KG1 (cell line): ENCODE measurements around the gene EPAS1.
"Not testable (repeated sequence)": the region's sequence is repeated elsewhere in the genome, so short reads cannot be mapped to it uniquely, and the experiment has no call there.

Experiments
- DNase-seq: peaks from one replicate; lab custom pipeline; 2025; lab: John Stamatoyannopoulos, UW

The EPAS1 gene

GRCh38 chr2:46383784-46384456 is 86.7 kb downstream of the EPAS1 start:
- DNase-seq, result no peak

- DNase-seq, result no peak
Observed at GRCh38 chr2:46384457-46384815, 87.2 kb downstream of the EPAS1 start.

DNA sequence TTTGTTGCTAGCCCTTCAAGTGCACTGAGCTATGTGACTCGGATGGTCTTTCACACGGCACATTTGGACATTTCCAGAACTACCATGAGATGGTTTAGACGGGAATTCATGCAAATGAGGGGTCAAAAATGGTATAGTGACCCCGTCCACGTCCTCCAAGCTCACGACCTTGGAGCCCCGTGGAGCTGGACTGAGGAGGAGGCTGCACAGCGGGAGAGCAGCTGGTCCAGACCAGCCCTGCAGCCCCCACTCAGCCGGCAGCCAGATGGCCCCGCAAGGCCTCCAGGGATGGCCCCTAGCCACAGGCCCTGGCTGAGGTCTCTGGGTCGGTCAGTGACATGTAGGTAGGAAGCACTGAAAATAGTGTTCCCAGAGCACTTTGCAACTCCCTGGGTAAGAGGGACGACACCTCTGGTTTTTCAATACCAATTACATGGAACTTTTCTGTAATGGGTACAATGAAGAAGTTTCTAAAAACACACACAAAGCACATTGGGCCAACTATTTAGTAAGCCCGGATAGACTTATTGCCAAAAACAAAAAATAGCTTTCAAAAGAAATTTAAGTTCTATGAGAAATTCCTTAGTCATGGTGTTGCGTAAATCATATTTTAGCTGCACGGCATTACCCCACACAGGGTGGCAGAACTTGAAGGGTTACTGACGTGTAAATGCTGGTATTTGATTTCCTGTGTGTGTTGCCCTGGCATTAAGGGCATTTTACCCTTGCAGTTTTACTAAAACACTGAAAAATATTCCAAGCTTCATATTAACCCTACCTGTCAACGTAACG is 88.8 kb downstream of the EPAS1 start:
- DNase-seq, result no peak

DNA sequence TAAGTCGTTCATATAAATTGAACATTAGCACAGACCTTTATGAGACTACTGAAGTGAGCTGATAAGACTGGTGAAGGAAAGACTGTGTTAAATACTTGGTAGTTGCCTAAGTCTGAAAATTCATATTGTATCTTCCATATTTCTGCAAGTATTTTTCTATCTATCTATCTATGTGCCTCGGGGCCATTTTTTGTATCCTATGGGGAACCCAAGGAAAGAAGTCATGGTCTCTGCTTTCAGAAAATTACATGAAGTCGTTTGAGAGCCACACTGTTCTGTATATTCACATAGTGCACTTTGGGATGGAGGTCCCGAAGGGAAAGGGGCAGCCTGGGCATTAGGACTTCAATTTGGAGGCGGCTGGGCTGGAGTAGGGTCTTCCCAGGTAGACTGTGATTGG is 89.6 kb downstream of the EPAS1 start:
- no peak for DNase-seq

- DNase-seq, result no peak
Observed at GRCh38 chr2:46387292-46387691, 90.1 kb downstream of the EPAS1 start.

DNA sequence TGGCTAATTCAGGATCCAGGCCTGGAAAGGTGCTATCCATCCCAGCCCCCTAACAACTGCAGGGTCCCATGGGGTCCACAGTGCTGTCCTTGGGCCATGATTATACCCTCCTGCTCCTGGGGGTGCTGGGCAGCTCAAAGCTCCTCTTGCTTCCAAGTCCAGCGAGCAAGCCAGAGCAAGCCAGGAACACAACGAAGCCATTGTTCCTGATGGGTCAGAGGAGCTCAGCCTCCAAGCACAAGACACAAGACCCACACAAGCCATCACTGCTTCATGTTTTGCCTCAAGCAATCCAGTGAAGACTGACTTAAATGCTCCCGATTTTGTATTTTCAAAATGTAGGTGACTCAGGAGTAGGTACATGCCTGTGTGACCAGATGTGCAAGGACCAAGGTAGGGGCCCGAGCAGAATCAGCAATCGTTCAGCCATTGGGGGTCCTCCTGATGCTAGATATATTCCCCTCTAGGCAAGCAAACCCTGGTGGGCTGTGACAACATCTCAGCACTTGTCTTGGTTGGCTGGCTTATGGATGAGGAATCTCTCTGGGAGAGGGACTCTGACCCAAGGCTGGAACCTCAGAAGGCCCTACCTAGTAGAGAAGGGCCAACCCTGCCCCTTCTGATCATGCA is 90.8 kb downstream of the EPAS1 start:
- DNase-seq, result no peak

GRCh38 chr2:46388881-46389280 is 91.7 kb downstream of the EPAS1 start:
- no peak for DNase-seq

- DNase-seq, result no peak
Observed at GRCh38 chr2:46389417-46389916, 92.3 kb downstream of the EPAS1 start.

- DNase-seq, result no peak
Observed at GRCh38 chr2:46390036-46390435, 92.8 kb downstream of the EPAS1 start.

- no peak for DNase-seq
Observed at GRCh38 chr2:46390901-46391395, 93.7 kb downstream of the EPAS1 start.

DNA sequence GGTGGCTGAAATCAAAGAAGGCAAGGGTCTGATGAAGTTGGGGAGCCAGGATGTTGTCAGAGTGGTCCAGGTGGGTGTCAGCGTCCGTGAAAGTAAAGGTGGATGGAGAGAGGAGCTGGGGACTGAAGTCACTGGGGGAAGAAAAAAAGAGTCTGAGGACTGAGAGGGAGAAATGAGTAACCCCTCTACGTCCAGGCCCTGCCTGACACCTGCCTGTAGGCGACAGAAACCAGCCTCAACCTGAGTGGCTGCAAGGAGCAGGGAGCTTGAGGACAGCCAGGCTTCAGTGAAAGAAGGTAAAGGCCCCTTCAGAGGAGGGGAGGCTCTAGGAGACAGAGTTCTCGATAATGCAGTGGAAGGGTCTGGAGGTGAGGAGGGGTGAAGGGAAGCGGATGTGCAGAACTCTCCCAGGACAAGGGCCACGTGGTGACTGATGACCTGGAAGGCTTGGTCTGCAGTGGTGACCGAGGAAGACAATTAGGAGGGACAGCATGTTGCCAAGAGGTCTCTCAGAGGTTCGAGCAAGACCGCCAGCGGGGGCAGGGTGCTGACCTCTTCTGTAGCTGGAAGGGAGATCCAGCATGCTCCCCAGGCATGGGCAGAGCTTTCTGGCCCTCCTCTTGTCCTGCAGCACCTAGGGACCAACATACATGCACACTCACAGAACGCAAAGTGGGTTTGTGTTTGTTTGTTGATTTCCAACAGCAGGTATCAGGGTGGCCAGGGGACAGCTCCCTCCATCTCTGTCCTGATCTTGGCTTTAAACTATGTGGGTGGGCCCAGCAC is 95.5 kb downstream of the EPAS1 start:
- DNase-seq, result no peak

GRCh38 chr2:46393347-46393820 is 96.2 kb downstream of the EPAS1 start:
- no peak for DNase-seq

- DNase-seq, result no peak
Observed at GRCh38 chr2:46393865-46394264, 96.7 kb downstream of the EPAS1 start.

GRCh38 chr2:46394649-46395510 is 97.7 kb downstream of the EPAS1 start:
- no peak for DNase-seq

DNA sequence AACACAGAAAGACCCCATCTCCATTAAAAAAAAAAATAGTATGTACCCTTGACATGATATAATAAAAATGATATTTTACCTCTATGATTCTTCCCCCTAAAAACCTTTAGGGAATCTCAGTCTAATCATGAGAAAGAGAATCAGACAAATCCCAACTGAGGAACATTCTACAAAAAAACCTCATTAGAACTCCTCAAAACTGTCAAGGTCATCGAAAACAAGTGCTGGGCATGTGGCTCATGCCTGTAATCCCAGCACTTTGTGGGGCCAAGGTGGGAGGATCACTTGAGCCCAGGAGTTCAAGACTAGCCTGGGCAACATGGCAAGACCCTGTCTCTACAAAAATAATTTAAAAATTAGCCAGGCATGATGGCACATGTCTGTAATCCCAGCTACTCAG is 98.5 kb downstream of the EPAS1 start:
- DNase-seq, result not testable (repeated sequence)

DNA sequence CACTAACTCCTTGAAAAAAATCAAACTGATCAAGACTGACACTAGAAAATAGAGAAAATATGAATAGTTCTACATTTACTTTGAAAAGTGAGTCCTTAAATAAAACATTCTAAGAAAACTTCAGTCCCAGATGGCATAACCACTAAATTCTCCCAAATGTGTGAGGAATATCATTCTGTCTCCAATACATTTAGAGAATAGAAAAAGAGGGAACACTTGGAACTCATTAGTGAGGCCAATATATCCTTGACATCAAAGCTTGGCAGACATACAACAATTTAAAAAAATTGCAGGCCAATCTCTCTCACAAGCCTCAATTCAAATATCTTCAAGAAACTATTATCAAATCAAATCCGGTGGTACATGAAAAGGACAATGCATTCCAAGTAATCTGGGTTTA is 102.8 kb downstream of the EPAS1 start:
- no peak for DNase-seq

DNA sequence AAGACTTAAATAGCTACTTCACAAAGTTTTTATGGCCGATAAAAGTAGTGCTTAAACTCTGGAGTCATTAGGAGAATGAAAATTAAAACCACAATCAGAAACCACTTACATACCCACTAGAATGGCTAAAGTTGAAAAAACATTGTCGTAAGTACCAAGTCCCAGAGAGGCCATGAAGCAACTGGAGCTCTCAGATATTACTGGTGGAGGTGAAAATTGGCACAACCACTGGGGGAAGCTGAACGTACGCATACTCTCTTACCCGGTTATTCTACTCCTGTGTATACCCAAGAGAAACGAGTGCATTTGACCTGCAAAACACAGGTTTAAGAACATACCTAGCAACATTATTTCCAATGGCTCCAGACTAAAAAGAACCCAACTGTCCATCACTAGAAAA is 105.7 kb downstream of the EPAS1 start:
- no peak for DNase-seq

GRCh38 chr2:46404181-46404759 is 107.1 kb downstream of the EPAS1 start:
- no peak for DNase-seq

DNA sequence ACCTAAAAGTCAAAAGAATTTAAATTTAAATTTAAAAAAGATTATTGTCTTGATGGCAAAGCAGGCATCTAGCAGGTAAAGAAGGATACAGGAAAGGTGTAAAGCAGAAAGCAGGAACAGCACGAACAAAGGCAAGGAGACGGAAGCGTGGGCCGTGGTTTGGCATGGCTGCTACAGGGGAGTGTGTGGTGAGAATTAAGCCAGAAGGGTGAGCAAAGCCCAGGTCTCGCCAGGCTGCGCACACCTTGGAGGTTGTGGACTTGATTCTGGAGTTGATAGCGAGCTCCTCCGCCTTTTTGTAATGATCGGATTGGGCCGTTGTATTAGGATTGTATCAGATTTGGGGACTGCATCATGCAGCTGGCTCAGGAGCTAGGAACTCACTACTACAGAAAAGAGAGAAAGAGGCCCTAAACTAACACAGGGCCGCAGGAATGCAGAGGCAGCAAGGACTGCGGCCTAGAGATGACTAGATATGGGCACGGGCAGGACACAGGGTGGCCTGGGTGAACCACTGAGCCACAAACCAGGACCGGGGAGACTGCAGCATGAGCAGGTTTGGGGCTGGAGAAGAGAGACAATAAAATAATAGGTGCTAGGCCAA is 110.7 kb downstream of the EPAS1 start:
- DNase-seq, result no peak

GRCh38 chr2:46409756-46410155 is 112.5 kb downstream of the EPAS1 start:
- DNase-seq, result no peak
